K562 (cell line): ENCODE data around the gene SLC35E2B. TPM values are rescaled to one million over a fixed set of nuclear protein-coding genes. Genes with fewer than 3 reads are reported as not detected.

ENCODE experiments used
- CC2D1A ChIP-seq: fragments of 450-650 bp; IDR thresholded peaks from 2 replicates; pipeline ENCODE4 v1.6.1; 2017; ENCODE audit warnings: mild to moderate bottlenecking
- CREB3L1 ChIP-seq: fragments of 450-650 bp; IDR thresholded peaks from 2 replicates; pipeline ENCODE4 v1.6.1; 2014; ENCODE audit warnings: low read depth, mild to moderate bottlenecking, moderate library complexity, borderline replicate concordance
- ERF ChIP-seq: fragments of 450-650 bp; formaldehyde crosslinking; IDR thresholded peaks from 2 replicates; pipeline ENCODE4 v1.4.0; 2020; ENCODE audit warnings: mild to moderate bottlenecking, mixed read lengths
- ETS1 ChIP-seq: conservative IDR thresholded peaks from 2 replicates; pipeline ENCODE4 v1.6.1; 2011; ENCODE audit warnings: low read depth, mild to moderate bottlenecking, low read length; ENCODE audit not compliant: control insufficient read depth
- GTF2B ChIP-seq: IDR thresholded peaks from 2 replicates; pipeline ENCODE4 v1.6.1; 2011; ENCODE audit not compliant: insufficient read length; ENCODE audit errors: extremely low read depth
- HDAC3 ChIP-seq: fragments of 450-650 bp; IDR thresholded peaks from 2 replicates; pipeline ENCODE4 v1.6.1; 2018; ENCODE audit warnings: borderline replicate concordance, mild to moderate bottlenecking, moderate library complexity; ENCODE audit not compliant: partially characterized antibody
- MAZ ChIP-seq, 2 experiments: fragments of 450-650 bp in 1 of 2; sonication (generic) in 1 of 2; formaldehyde crosslinking; IDR thresholded peaks in 1 of 2; conservative IDR thresholded peaks in 1 of 2; 2 replicates each; pipeline versions ENCODE4 v1.4.0 to v1.5.0; 2020; ENCODE audit warnings: mild to moderate bottlenecking in 1 of 2, missing genetic modification reagents in 1 of 2
- NFXL1 ChIP-seq: fragments of 450-650 bp; formaldehyde crosslinking; IDR thresholded peaks from 2 replicates; pipeline ENCODE4 v1.4.0; 2021; ENCODE audit warnings: mild to moderate bottlenecking
- PCBP1 ChIP-seq: fragments of 200-400 bp; formaldehyde crosslinking; IDR thresholded peaks from 2 replicates; pipeline ENCODE4 v1.6.1; 2018; ENCODE audit warnings: mild to moderate bottlenecking, low read depth, low read length; ENCODE audit not compliant: poor library complexity, severe bottlenecking
- SIRT6 ChIP-seq: IDR thresholded peaks from one replicate; pipeline ENCODE4 v1.6.1; 2012; ENCODE audit warnings: low read depth, mild to moderate bottlenecking, control low read depth, inconsistent platforms, low read length, moderate library complexity
- TAF9B ChIP-seq: fragments of 450-650 bp; IDR thresholded peaks from 2 replicates; pipeline ENCODE4 v1.6.1; 2018; ENCODE audit warnings: mild to moderate bottlenecking; ENCODE audit not compliant: partially characterized antibody
- THAP12 ChIP-seq: fragments of 250-450 bp; sonication (Bioruptor Pico); IDR thresholded peaks from 2 replicates; pipeline ENCODE4 v1.9.0; 2021; ENCODE audit warnings: mild to moderate bottlenecking, inconsistent platforms
- USF2 ChIP-seq: sonication (generic); formaldehyde crosslinking; IDR thresholded peaks from 2 replicates; pipeline ENCODE4 v1.5.0; 2020; ENCODE audit warnings: missing genetic modification reagents
- ZBTB8A ChIP-seq: fragments of 450-650 bp; IDR thresholded peaks from 2 replicates; pipeline ENCODE4 v1.6.1; 2018; ENCODE audit warnings: mild to moderate bottlenecking, moderate library complexity; ENCODE audit not compliant: partially characterized antibody
- ZNF12 ChIP-seq: sonication (generic); formaldehyde crosslinking; IDR thresholded peaks from 2 replicates; pipeline ENCODE4 v1.4.0; 2020; ENCODE audit warnings: mild to moderate bottlenecking, missing genetic modification reagents
- ZNF140 ChIP-seq: fragments of 250-450 bp; sonication (Bioruptor Pico); IDR thresholded peaks from 2 replicates; pipeline ENCODE4 v1.8.0; 2021; ENCODE audit warnings: moderate library complexity, mild to moderate bottlenecking, inconsistent platforms
- ZNF316 ChIP-seq: fragments of 450-650 bp; IDR thresholded peaks from 2 replicates; pipeline ENCODE4 v1.6.1; 2016
- ZNF589 ChIP-seq: fragments of 200-800 bp; sonication (Bioruptor generic); IDR thresholded peaks from 2 replicates; pipeline ENCODE4 v1.6.1; 2016; ENCODE audit warnings: low read depth, missing genetic modification characterization, missing compliant biosample characterization
- ZNF668 ChIP-seq: fragments of 250-450 bp; sonication (Bioruptor Pico); IDR thresholded peaks from 2 replicates; pipeline ENCODE4 v1.8.0; 2022; ENCODE audit warnings: mild to moderate bottlenecking, inconsistent platforms
- ZNF699 ChIP-seq: fragments of 250-450 bp; sonication (Bioruptor Pico); IDR thresholded peaks from 2 replicates; pipeline ENCODE4 v1.8.0; 2021; ENCODE audit warnings: mild to moderate bottlenecking, moderate library complexity; ENCODE audit not compliant: insufficient replicate concordance
- polyA plus RNA-seq, 8 experiments: library from polyadenylated mRNA; depleted of rRNA in 4 of 8; stranded (reverse) in 5 of 8; unstranded in 3 of 8; fragments of >200 nt; fragmentation: Nextera tagmentation in 2 of 8; fragmentation: Illumina TruSeq in 1 of 8; extraction: Ambion mirVana in 2 of 8; extraction: Trizol in 1 of 8; gene quantifications; 2 replicates each; pipeline versions ENCODE4 v1.2.1 to v1.2.3, GENCODE V29; 2011 to 2014; ENCODE audit warnings: inconsistent platforms in 1 of 8, missing spikeins in 1 of 8
- total RNA-seq, 7 experiments: library from RNA; depleted of rRNA in 6 of 7; stranded (reverse); fragments of >200 nt in 6 of 7; fragmentation: Illumina TruSeq in 2 of 7; extraction: Trizol in 2 of 7; gene quantifications; 2 replicates each; pipeline versions ENCODE4 v1.2.1 to v1.2.3, GENCODE V29; 2011 to 2021; ENCODE audit warnings: low replicate concordance in 1 of 7

The SLC35E2B gene
- total and polyA plus RNA-seq, 9 of the 15 experiments (the other 6 are each of a cell fraction or from before 2014, with no cell fraction given) = 4.7 to 44.6 (median 20.7) TPM

GRCh38 chr1:1615256-1616044, 77.1 kb downstream of the SLC35E2B start, which contains the start of gene MIB2 (continued):
- TF ChIP-seq SIRT6 (no peak), ZNF316 (peak; percentile 32; the same call in 1 of the 2 replicates), GTF2B (no peak), USF2 (CRISPR knock-in tag) (no peak), ZNF668 (CRISPR knock-in tag) (no peak), PCBP1 (peak; percentile 85), HDAC3 (no peak), CC2D1A (no peak), ERF (peak; percentile 58; the same call in 1 of the 2 replicates), ETS1 (peak; percentile 87; the same call in 1 of the 2 replicates), THAP12 (CRISPR knock-in tag) (peak; percentile 93), CREB3L1 (peak; percentile 96), ZBTB8A (no peak), ZNF589 (CRISPR knock-in tag) (no peak), ZNF140 (CRISPR knock-in tag) (no peak), MAZ (CRISPR knock-in tag; conservative IDR thresholded peaks at IDR 0.05 in 1 of 2, IDR thresholded peaks at IDR 0.05 in 1 of 2) (peak; percentile 93 to 99), ZNF12 (CRISPR knock-in tag) (peak; percentile 80; the same call in 1 of the 2 replicates), TAF9B (no peak), NFXL1 (CRISPR knock-in tag) (no peak), ZNF699 (CRISPR knock-in tag) (no peak)
